Neural cell (in vitro differentiated cells): ENCODE results near the gene DNAJB4. TPM values are rescaled to one million over a fixed set of nuclear protein-coding genes. Genes with fewer than 3 reads are reported as not detected.

Source experiments
- H2AFZ ChIP-seq: fragments of 200-600, 300-800 bp; sonication (generic), shearing (Covaris generic); 2 replicates; pipeline ENCODE4 v1.6.0; 2014; ENCODE audit warnings: low read depth, mild to moderate bottlenecking, antibody characterized with exemption, low read length, moderate library complexity
- H3F3A ChIP-seq: fragments of 200-600 bp; shearing (Covaris generic); 2 replicates; pipeline ENCODE4 v1.6.1; 2016; ENCODE audit warnings: mild to moderate bottlenecking, moderate library complexity, mixed read lengths, antibody characterized with exemption, low read length; ENCODE audit not compliant: insufficient read depth, poor library complexity, severe bottlenecking
- H3K27ac ChIP-seq: fragments of 200-600, 300-800 bp; sonication (generic), shearing (Covaris generic); 2 replicates; pipeline ENCODE4 v1.5.1; 2014; ENCODE audit warnings: mild to moderate bottlenecking, low read length, moderate library complexity
- H3K27me3 ChIP-seq: fragments of 300-800, 200-600 bp; sonication (generic), shearing (Covaris generic); 2 replicates; pipeline ENCODE4 v1.6.0; 2014; ENCODE audit warnings: mild to moderate bottlenecking, low read depth, low read length, moderate library complexity; ENCODE audit not compliant: insufficient read depth
- H3K36me3 ChIP-seq: fragments of 300-800, 200-600 bp; sonication (generic), shearing (Covaris generic); 2 replicates; pipeline ENCODE4 v1.5.1; 2014; ENCODE audit warnings: mild to moderate bottlenecking, antibody characterized with exemption, low read length, moderate library complexity; ENCODE audit not compliant: insufficient read depth
- H3K4me2 ChIP-seq: fragments of 300-800, 200-600 bp; sonication (generic), shearing (Covaris generic); 2 replicates; pipeline ENCODE4 v1.6.0; 2014; ENCODE audit warnings: mild to moderate bottlenecking, low read length
- H3K4me3 ChIP-seq: fragments of 300-800, 200-600 bp; sonication (generic), shearing (Covaris generic); 2 replicates; pipeline ENCODE4 v1.5.1; 2014; ENCODE audit warnings: mild to moderate bottlenecking, low read length, moderate library complexity
- H3K79me2 ChIP-seq: fragments of 200-600 bp; shearing (Covaris generic); replicated peaks from 2 replicates; pipeline ENCODE4 v1.6.0; 2014; ENCODE audit warnings: mild to moderate bottlenecking, low read length, moderate library complexity; ENCODE audit not compliant: insufficient read depth
- H3K9ac ChIP-seq: fragments of 300-800, 200-600 bp; sonication (generic), shearing (Covaris generic); 2 replicates; pipeline ENCODE4 v1.6.1; 2016; ENCODE audit warnings: mild to moderate bottlenecking, low read length, mixed read lengths
- H3K9me2 ChIP-seq: fragments of 200-600 bp; shearing (Covaris generic); 2 replicates; pipeline ENCODE4 v1.6.1; 2016; ENCODE audit warnings: mild to moderate bottlenecking, low read length, mixed read lengths; ENCODE audit not compliant: insufficient read depth
- H3K9me3 ChIP-seq: fragments of 200-600, 300-800 bp; sonication (generic), shearing (Covaris generic); 2 replicates; pipeline ENCODE4 v1.6.1; 2016; ENCODE audit warnings: mild to moderate bottlenecking, mixed run types, low read length, moderate library complexity, mixed read lengths
- H4K20me1 ChIP-seq: fragments of 200-600 bp; shearing (Covaris generic); 2 replicates; pipeline ENCODE4 v1.6.1; 2016; ENCODE audit warnings: mild to moderate bottlenecking, mixed run types; ENCODE audit not compliant: insufficient read depth
- EP300 ChIP-seq: fragments of 450-650 bp; conservative IDR thresholded peaks from 2 replicates; pipeline ENCODE4 v1.6.1; 2014; ENCODE audit warnings: antibody characterized with exemption, mild to moderate bottlenecking, moderate library complexity; ENCODE audit not compliant: poor library complexity, severe bottlenecking
- MXI1 ChIP-seq: fragments of 450-650 bp; conservative IDR thresholded peaks from 2 replicates; pipeline ENCODE4 v1.6.1; 2014; ENCODE audit warnings: antibody characterized with exemption, mild to moderate bottlenecking; ENCODE audit not compliant: poor library complexity, severe bottlenecking
- POLR2AphosphoS5 ChIP-seq: IDR thresholded peaks from 2 replicates; pipeline ENCODE4 v1.6.1; 2012
- RAD21 ChIP-seq: fragments of 450-650 bp; conservative IDR thresholded peaks from 2 replicates; pipeline ENCODE4 v1.6.1; 2014; ENCODE audit warnings: antibody characterized with exemption, mild to moderate bottlenecking, moderate library complexity
- REST ChIP-seq: IDR thresholded peaks from 2 replicates; pipeline ENCODE4 v1.6.1; 2012; ENCODE audit warnings: borderline replicate concordance
- SMC3 ChIP-seq: fragments of 450-650 bp; conservative IDR thresholded peaks from 2 replicates; pipeline ENCODE4 v1.6.1; 2014; ENCODE audit warnings: antibody characterized with exemption, mild to moderate bottlenecking, moderate library complexity; ENCODE audit not compliant: poor library complexity
- TAF1 ChIP-seq: IDR thresholded peaks from 2 replicates; pipeline ENCODE4 v1.6.1; 2012; ENCODE audit warnings: low read depth
- polyA plus RNA-seq: library from polyadenylated mRNA; depleted of rRNA; stranded (reverse); fragments of >200 nt; gene quantifications from 2 replicates; pipeline ENCODE4 v1.2.3, GENCODE V29; 2014
- TF ChIP-seq, protein P1 (sequence below): fragments of 450-650 bp; IDR thresholded peaks from 2 replicates; pipeline ENCODE4 v1.5.1; 2014; ENCODE audit warnings: antibody characterized with exemption, mild to moderate bottlenecking, moderate library complexity; ENCODE audit not compliant: poor library complexity, severe bottlenecking

Gene DNAJB4
- polyA plus RNA-seq, 1 donor from 2014 or later: 42.2 TPM

- no peak overlapping the region for H3K9ac ChIP-seq
- no peaks in the 10 kb centered on the region for H3K27me3 ChIP-seq
- TF ChIP-seq RAD21: no peak
- TF ChIP-seq MXI1: no peak
- TF ChIP-seq TAF1: no peak
- no peak for TF ChIP-seq POLR2AphosphoS5
- TF ChIP-seq, protein P1, sequence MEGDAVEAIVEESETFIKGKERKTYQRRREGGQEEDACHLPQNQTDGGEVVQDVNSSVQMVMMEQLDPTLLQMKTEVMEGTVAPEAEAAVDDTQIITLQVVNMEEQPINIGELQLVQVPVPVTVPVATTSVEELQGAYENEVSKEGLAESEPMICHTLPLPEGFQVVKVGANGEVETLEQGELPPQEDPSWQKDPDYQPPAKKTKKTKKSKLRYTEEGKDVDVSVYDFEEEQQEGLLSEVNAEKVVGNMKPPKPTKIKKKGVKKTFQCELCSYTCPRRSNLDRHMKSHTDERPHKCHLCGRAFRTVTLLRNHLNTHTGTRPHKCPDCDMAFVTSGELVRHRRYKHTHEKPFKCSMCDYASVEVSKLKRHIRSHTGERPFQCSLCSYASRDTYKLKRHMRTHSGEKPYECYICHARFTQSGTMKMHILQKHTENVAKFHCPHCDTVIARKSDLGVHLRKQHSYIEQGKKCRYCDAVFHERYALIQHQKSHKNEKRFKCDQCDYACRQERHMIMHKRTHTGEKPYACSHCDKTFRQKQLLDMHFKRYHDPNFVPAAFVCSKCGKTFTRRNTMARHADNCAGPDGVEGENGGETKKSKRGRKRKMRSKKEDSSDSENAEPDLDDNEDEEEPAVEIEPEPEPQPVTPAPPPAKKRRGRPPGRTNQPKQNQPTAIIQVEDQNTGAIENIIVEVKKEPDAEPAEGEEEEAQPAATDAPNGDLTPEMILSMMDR: no peak
- TF ChIP-seq REST: no peak
- no peaks in the 10 kb centered on the region for H4K20me1 ChIP-seq
- H3K27ac ChIP-seq: no peak overlapping the region
- H3K36me3 ChIP-seq: no peaks in the 10 kb centered on the region
- H3F3A ChIP-seq: no peaks in the 10 kb centered on the region
- H3K9me3 ChIP-seq: no peaks in the 10 kb centered on the region
- H3K4me2 ChIP-seq: no peak overlapping the region
- no peak overlapping the region for H2AFZ ChIP-seq
- H3K9me2 ChIP-seq: no peaks in the 10 kb centered on the region
- no peak overlapping the region for H3K4me3 ChIP-seq
- H3K79me2 ChIP-seq: peaks cover 25% of the 10 kb centered on the region
Measured at GRCh38 chr1:78003070-78003746, 1.5 kb upstream of the DNAJB4 start.

DNA sequence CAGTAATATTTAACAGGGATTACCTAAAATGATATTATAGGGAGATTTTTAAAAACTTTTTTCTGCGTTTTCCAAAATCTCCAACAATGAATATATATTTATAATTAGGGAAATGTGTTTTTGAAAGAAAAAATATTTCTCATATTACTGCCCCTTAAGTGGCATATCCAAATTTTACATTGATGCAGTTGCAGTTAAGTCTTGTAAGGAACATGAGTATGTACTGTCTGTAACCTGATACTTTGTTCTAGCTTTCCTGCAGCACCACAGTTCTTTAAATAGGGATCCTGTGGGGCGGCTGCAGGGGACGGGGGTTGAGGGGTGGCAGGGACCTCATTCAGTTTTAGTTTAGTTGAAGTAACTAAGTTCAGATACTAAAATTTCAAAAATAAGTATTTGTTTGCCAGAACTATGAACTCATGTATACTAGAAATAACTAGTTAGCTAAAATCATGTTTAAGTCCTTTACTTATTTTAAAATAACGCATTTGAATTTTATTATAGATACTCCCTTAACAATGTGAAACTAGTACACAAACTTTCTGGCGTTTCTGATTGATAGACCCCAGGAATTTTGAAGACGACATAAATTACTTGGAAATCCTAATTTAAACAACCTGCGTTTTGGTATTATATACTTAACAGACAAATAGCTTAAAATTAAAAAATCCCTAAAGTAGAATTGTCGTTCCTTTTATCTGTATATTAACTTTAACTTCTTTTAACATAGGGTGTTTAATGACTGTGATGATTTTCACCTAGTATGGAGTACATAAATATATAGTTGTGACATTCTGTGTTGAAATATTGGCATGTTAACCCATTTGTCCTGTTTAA is 639 bp upstream of the DNAJB4 start:
- no peaks in the 10 kb centered on the region for H4K20me1 ChIP-seq
- H3K9ac ChIP-seq: peak overlapping the region; percentile 62
- H3K79me2 ChIP-seq: peaks cover 27% of the 10 kb centered on the region
- no peaks in the 10 kb centered on the region for H3K9me3 ChIP-seq
- no peaks in the 10 kb centered on the region for H3K27me3 ChIP-seq
- H2AFZ ChIP-seq: no peak overlapping the region
- H3K36me3 ChIP-seq: no peaks in the 10 kb centered on the region
- H3K27ac ChIP-seq: peak overlapping the region; percentile 75
- no peak for TF ChIP-seq SMC3
- peak overlapping the region; percentile 68 for H3K4me3 ChIP-seq
- H3F3A ChIP-seq: no peaks in the 10 kb centered on the region
- H3K4me2 ChIP-seq: peak overlapping the region; percentile 85
- H3K9me2 ChIP-seq: no peaks in the 10 kb centered on the region

DNA sequence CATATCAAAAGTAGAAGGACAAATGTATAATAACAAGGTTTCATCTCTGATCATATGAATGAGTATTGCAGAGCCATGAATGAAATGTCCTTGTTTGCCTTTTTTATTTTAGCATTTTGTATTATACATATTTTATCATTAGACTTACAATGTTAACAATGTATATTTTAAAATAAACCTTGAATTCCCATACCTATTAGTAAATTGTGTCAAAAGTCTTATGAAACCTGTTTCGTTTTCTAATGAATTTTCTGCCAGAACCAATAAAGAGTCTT is 646 bp downstream of the DNAJB4 start:
- H3K27ac ChIP-seq: peak overlapping the region; percentile 75
- no peaks in the 10 kb centered on the region for H4K20me1 ChIP-seq
- no peaks in the 10 kb centered on the region for H3K9me2 ChIP-seq
- H3F3A ChIP-seq: no peaks in the 10 kb centered on the region
- H3K36me3 ChIP-seq: no peaks in the 10 kb centered on the region
- H3K4me2 ChIP-seq: peak overlapping the region; percentile 85
- H3K9ac ChIP-seq: peak overlapping the region; percentile 62
- H3K79me2 ChIP-seq: peaks cover 27% of the 10 kb centered on the region
- H3K9me3 ChIP-seq: no peaks in the 10 kb centered on the region
- no peaks in the 10 kb centered on the region for H3K27me3 ChIP-seq
- H2AFZ ChIP-seq: no peak overlapping the region
- TF ChIP-seq EP300: no peak
- no peak for TF ChIP-seq MXI1
- no peak for TF ChIP-seq RAD21
- no peak for TF ChIP-seq REST
- TF ChIP-seq TAF1: no peak
- TF ChIP-seq POLR2AphosphoS5: no peak
- peak overlapping the region; percentile 68 for H3K4me3 ChIP-seq
